ENCODE results near the gene TOE1. TPM values are rescaled to one million over a fixed set of nuclear protein-coding genes. Genes with fewer than 3 reads are reported as not detected.

TOE1 gene
- total RNA-seq, 2 experiments from 2014 or later = 54.8 to 54.9 TPM

Other genes with a start within 250 kb of the TOE1 start
- gene ZSWIM5, start 133.6 kb upstream of the TOE1 start, total RNA-seq = under 1 TPM; 0.37 to 0.58 TPM
- 10 to 100 TPM; 51.8 to 53.0 TPM for gene HPDL, start 13.3 kb upstream of the TOE1 start, total RNA-seq
- 10 to 100 TPM; 54.4 to 57.9 TPM for gene MUTYH, start 270 bp downstream of the TOE1 start, total RNA-seq
- 1 to 10 TPM; 2.4 to 2.9 TPM for gene TESK2, start 151.0 kb downstream of the TOE1 start, total RNA-seq
- 1 to 10 TPM; 5.2 to 5.5 TPM for gene CCDC163, start 159.9 kb downstream of the TOE1 start, total RNA-seq
- 10 to 100 TPM; 10.3 to 10.5 TPM for gene MMACHC, start 160.1 kb downstream of the TOE1 start, total RNA-seq
- gene PRDX1, start 181.7 kb downstream of the TOE1 start, total RNA-seq = 100 to 1,000 TPM; 746 to 755 TPM
- 100 to 1,000 TPM; 181 to 203 TPM for gene AKR1A1, start 210.7 kb downstream of the TOE1 start, total RNA-seq
- gene NASP, start 243.9 kb downstream of the TOE1 start, total RNA-seq = 100 to 1,000 TPM; 274 to 278 TPM